Keratinocyte (primary cell): ENCODE measurements around the gene PHLDB3.

ENCODE experiments used
- CTCF ChIP-seq, 3 experiments: IDR thresholded peaks in 1 of 3; conservative IDR thresholded peaks in 1 of 3; optimal IDR thresholded peaks in 1 of 3; 2 replicates in 2 of 3; 3 replicates in 1 of 3; pipeline versions ENCODE3 to v1.5.1; 2011; ENCODE audit warnings: low read length in 3 of 3, mild to moderate bottlenecking in 3 of 3, moderate library complexity in 2 of 3, control low read depth in 1 of 3, inconsistent platforms in 1 of 3; ENCODE audit not compliant: insufficient read depth in 2 of 3; ENCODE audit errors: extremely low read depth in 1 of 3
- EZH2 ChIP-seq: IDR thresholded peaks from one replicate; pipeline ENCODE4 v1.6.1; 2012; ENCODE audit warnings: inconsistent platforms, mild to moderate bottlenecking, low read length, moderate library complexity

DNA sequence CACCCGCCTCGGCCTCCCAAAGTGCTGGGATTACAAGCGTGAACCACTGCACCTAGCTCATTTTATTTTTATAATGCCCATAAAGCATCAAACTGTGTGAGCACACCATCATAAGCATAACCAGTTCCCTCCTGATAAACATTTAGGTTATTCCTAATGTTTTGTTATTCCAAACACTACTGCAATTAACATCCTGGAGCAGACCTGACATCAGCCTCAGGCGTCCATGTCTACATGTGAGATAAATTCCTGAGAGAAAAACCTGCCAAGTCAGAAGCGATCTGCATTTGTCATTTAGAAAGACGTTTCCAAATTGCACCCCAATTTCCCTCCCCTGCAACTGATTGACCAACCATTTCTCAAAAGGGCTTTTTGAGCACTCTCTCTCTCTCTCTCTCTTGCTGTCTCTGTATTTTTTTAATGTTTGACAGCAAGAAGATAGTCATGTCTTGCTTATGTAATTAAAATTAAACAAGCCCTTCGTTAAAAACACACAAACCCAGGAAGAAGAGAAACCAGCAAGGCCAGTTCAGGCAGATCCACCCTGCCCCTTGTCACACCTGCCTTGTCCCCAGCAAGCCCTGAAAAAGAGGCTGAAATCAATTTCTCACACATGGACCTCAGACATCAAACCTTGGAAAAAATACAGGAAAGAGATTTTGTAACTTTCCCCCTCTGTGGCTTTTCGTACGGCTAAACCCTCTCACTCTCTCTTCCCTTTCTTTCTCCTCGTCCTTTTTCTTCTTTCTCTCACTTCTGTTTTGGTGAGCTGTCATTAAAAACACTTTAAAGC lies 49.0 kb downstream of the PHLDB3 start:
- TF ChIP-seq CTCF (optimal IDR thresholded peaks at IDR 0.05 in 1 of 3, IDR thresholded peaks at IDR 0.05 in 1 of 3, conservative IDR thresholded peaks at IDR 0.05 in 1 of 3; ENCODE audit: extremely low read depth in 1 of 3, insufficient read depth in 2 of 3, low read length in 3 of 3) (no peak), EZH2 (no peak)
